ENCODE results near the gene NAGPA.

Gene NAGPA

GRCh38 chr16:5042574-5043171 is 8.9 kb upstream of the NAGPA start:
- Histone ChIP-seq H3K27me3 (peaks cover 15% of the 10 kb centered on the region), H3K4me1 (ENCODE audit: control insufficient read depth in 1 of 2, insufficient read depth in 1 of 2, low read depth in 1 of 2, low read length in 1 of 2) (no peaks in the 10 kb centered on the region), H3K4me3 (ENCODE audit: low read depth in 1 of 2, low read length in 1 of 2) (no peak overlapping the region), H3K36me3 (no peaks in the 10 kb centered on the region), H3K9me3 (no peaks in the 10 kb centered on the region), H3K27ac (no peak overlapping the region)
- no peak for TF ChIP-seq CTCF (IDR thresholded peaks at IDR 0.05)

- Histone ChIP-seq H3K27ac (no peak overlapping the region), H3K9me3 (no peaks in the 10 kb centered on the region), H3K27me3 (peaks cover 15% of the 10 kb centered on the region), H3K36me3 (no peaks in the 10 kb centered on the region), H3K4me1 (ENCODE audit: control insufficient read depth in 1 of 2, insufficient read depth in 1 of 2, low read depth in 1 of 2, low read length in 1 of 2) (no peaks in the 10 kb centered on the region), H3K4me3 (ENCODE audit: low read depth in 1 of 2, low read length in 1 of 2) (no peak overlapping the region)
- TF ChIP-seq CTCF (IDR thresholded peaks at IDR 0.05), result no peak
These were observed 7.9 kb upstream of the NAGPA start for GRCh38 chr16:5041600-5042133.

- Histone ChIP-seq H3K27me3 (peaks cover 15% of the 10 kb centered on the region), H3K4me3 (ENCODE audit: low read depth in 1 of 2, low read length in 1 of 2) (no peak overlapping the region), H3K36me3 (no peaks in the 10 kb centered on the region), H3K9me3 (no peaks in the 10 kb centered on the region), H3K27ac (no peak overlapping the region), H3K4me1 (ENCODE audit: control insufficient read depth in 1 of 2, insufficient read depth in 1 of 2, low read depth in 1 of 2, low read length in 1 of 2) (no peaks in the 10 kb centered on the region)
- TF ChIP-seq CTCF (IDR thresholded peaks at IDR 0.05), result no peak
These were observed 6.7 kb upstream of the NAGPA start for GRCh38 chr16:5040451-5040850.

- peaks cover 17% of the 10 kb centered on the region for H3K27me3 ChIP-seq
- H3K27ac ChIP-seq, result no peak overlapping the region
- H3K36me3 ChIP-seq, result no peaks in the 10 kb centered on the region
- H3K9me3 ChIP-seq, result no peaks in the 10 kb centered on the region
- no peak overlapping the region for H3K4me3 ChIP-seq (ENCODE audit: low read depth in 1 of 2, low read length in 1 of 2)
- no peak for TF ChIP-seq CTCF (IDR thresholded peaks at IDR 0.05)
- peaks cover 12 to 16% of the 10 kb centered on the region in 2 experiments for H3K4me1 ChIP-seq (ENCODE audit: control insufficient read depth in 1 of 2, insufficient read depth in 1 of 2, low read depth in 1 of 2, low read length in 1 of 2)
These were observed 2.8 kb upstream of the NAGPA start for GRCh38 chr16:5036228-5037156.

GRCh38 chr16:5035909-5036227 is 2.1 kb upstream of the NAGPA start:
- peaks cover 12 to 16% of the 10 kb centered on the region in 2 experiments for H3K4me1 ChIP-seq (ENCODE audit: control insufficient read depth in 1 of 2, insufficient read depth in 1 of 2, low read depth in 1 of 2, low read length in 1 of 2)
- TF ChIP-seq CTCF (IDR thresholded peaks at IDR 0.05), result no peak
- no peak overlapping the region for H3K4me3 ChIP-seq (ENCODE audit: low read depth in 1 of 2, low read length in 1 of 2)
- H3K9me3 ChIP-seq, result no peaks in the 10 kb centered on the region
- no peak overlapping the region for H3K27ac ChIP-seq
- peaks cover 11% of the 10 kb centered on the region for H3K27me3 ChIP-seq
- H3K36me3 ChIP-seq, result no peaks in the 10 kb centered on the region
